Activated CD4-positive, alpha-beta memory T cell treated with anti-CD3 and anti-CD28 coated beads for 36 hours (primary cell): ENCODE measurements around the gene GTPBP1. TPM values are rescaled to one million over a fixed set of nuclear protein-coding genes. Genes with fewer than 3 reads are reported as not detected.

Source experiments
- CTCF ChIA-PET: fragments of 350-600 bp; sonication (Branson Sonifier 250); formaldehyde crosslinking; loops from one replicate; lab custom pipeline; 2021; ENCODE audit warnings: antibody characterized with exemption, inconsistent platforms; lab: Charles Lee
- POLR2A ChIA-PET: fragments of 350-600 bp; sonication (Branson Sonifier 250); formaldehyde crosslinking; loops from one replicate; lab custom pipeline; 2021; ENCODE audit warnings: antibody characterized with exemption; lab: Charles Lee
- DNase-seq: peaks from one replicate; pipeline ENCODE4 v3.0.0-alpha.2; 2020
- H3K27ac Mint-ChIP-seq: one replicate; pipeline ENCODE4 v1.8.0; 2021; ENCODE audit warnings: mixed read lengths
- H3K27me3 Mint-ChIP-seq: one replicate; pipeline ENCODE4 v1.8.0; 2021; ENCODE audit warnings: mixed read lengths
- H3K36me3 Mint-ChIP-seq: one replicate; pipeline ENCODE4 v1.8.0; 2021; ENCODE audit warnings: mixed read lengths
- H3K4me1 Mint-ChIP-seq: one replicate; pipeline ENCODE4 v1.8.0; 2021; ENCODE audit warnings: low read depth, mixed read lengths
- H3K4me3 Mint-ChIP-seq: one replicate; pipeline ENCODE4 v1.8.0; 2021; ENCODE audit warnings: mild to moderate bottlenecking, mixed read lengths
- H3K9me3 Mint-ChIP-seq: one replicate; pipeline ENCODE4 v1.8.0; 2021; ENCODE audit warnings: mixed read lengths
- intact Hi-C: fragments of 100-400 bp; cut with micrococcal nuclease; formaldehyde crosslinking; loops from one replicate; pipeline ENCODE4 v1.15.1; 2023
- total RNA-seq, 2 experiments: library from RNA; stranded (reverse); gene quantifications; one replicate each; pipeline ENCODE4 v1.2.3, GENCODE V29; 2021

GTPBP1 gene
- total RNA-seq, 2 experiments from 2014 or later, result 95.4 to 98.1 TPM

DNA sequence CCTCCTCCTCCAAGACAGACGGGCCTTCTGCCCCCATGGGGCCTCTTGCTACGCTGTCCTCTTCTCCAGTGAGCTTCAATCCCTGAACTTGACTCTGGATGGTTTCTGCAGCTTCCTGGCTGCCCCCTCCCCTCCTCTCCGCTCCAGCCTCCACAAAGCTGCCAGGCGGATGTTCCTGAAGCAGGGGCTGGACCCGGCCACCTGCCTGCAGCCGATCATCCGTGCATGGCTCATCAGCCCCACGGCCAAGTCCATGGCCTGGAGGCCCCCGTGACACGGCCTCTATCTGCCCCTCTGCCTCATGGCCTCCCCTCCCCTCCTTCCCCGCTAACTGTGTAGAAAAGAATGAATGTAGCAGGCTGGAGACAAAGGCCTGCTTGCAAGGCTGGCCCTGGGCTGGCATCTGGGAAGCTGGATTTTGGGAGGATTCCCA lies 56.8 kb downstream of the GTPBP1 start:
- Mint-ChIP-seq H3K4me1 (peaks cover 16% of the 10 kb centered on the region), H3K36me3 (no peaks in the 10 kb centered on the region), H3K9me3 (no peaks in the 10 kb centered on the region), H3K4me3 (no peak overlapping the region), H3K27me3 (no peaks in the 10 kb centered on the region), H3K27ac (no peak overlapping the region)
- no peak for DNase-seq
- ChIA-PET CTCF (no interaction called here), POLR2A (no interaction called here)
- intact Hi-C loops, result no loop called here

DNA sequence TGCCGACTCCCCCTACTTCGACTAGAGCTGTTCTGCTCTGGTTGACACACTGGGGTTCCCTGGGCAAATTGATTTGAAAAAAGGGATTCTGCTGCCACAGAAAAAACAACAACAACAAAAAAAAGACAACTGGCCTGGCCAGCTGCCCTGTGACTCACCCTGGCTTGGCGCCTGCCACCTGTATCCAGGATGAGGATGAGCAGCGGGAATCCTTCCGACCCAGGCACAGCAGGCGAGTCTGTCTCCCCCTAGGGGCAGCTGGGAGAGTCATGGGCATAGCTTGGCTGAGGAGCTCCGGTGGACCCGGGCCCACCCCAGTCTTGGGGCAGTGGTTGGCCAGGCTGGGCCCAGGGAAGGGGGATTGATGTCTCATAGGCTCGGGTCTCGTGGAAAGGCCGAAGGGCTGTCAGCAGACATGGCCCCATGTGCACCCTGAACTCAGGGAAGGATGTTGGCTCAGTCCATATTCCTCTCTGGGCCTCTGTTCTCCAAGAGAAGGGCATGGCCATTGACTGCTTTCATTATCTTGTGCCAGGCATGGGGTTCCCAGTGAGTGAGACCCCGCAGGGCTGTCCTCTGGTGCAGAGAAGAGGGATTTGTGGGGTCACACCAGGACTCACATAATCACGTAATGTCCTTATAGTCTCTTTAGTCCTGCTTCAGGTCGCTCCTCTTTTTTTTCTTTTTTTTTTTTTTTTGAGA lies 60.5 kb downstream of the GTPBP1 start:
- no peak overlapping the region for H3K27ac Mint-ChIP-seq
- H3K4me3 Mint-ChIP-seq, result no peak overlapping the region
- no peaks in the 10 kb centered on the region for H3K9me3 Mint-ChIP-seq
- H3K36me3 Mint-ChIP-seq, result no peaks in the 10 kb centered on the region
- no peaks in the 10 kb centered on the region for H3K27me3 Mint-ChIP-seq
- ChIA-PET CTCF (interaction anchor here (0.6 to 4.8 kb wide), 23 partner anchors 9 to 360 kb away, joined by 3 to 51 read pairs (median 4); partner anchors contain the start of gene SUN2), POLR2A (interaction anchor here (1.2 kb wide), 1 partner anchor 53 kb away, joined by 3 read pairs; no protein-coding TSS in a partner anchor)
- DNase-seq, result peak; percentile 55
- intact Hi-C loops, result no loop called here
- H3K4me1 Mint-ChIP-seq, result no peaks in the 10 kb centered on the region

GRCh38 chr22:38767313-38767712 lies 61.6 kb downstream of the GTPBP1 start:
- Mint-ChIP-seq H3K4me3 (no peak overlapping the region), H3K27ac (no peak overlapping the region), H3K4me1 (no peaks in the 10 kb centered on the region), H3K36me3 (no peaks in the 10 kb centered on the region), H3K9me3 (no peaks in the 10 kb centered on the region), H3K27me3 (no peaks in the 10 kb centered on the region)
- intact Hi-C loops, result no loop called here
- ChIA-PET CTCF (interaction anchor here (0.6 to 4.8 kb wide), 7 partner anchors 10 to 255 kb away, joined by 3 to 51 read pairs (median 4); partner anchors contain the start of gene SUN2), POLR2A (no interaction called here)
- DNase-seq, result no peak

DNA sequence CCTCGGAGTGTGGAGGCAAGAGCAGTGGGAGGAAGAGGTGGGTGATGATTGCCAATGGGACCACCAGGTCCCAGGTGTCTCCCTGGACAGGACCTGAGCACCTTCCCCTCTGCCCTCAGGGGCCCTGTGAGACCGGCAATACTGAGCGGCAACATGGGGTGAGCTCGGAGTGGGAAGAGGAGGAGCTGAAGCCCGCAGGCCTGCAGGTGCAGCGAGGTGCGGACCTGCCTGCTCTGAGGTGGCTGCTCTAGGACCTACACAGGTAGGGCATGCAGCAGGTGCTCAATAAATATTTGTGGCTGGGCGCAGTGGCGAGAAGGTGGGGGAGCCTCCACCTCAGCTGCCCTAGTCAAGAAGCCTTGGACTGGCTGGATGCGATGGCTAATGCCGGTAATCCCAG lies 62.3 kb downstream of the GTPBP1 start:
- no peak overlapping the region for H3K27ac Mint-ChIP-seq
- H3K4me1 Mint-ChIP-seq, result no peaks in the 10 kb centered on the region
- no peaks in the 10 kb centered on the region for H3K9me3 Mint-ChIP-seq
- DNase-seq, result no peak
- intact Hi-C loops, result no loop called here
- no peaks in the 10 kb centered on the region for H3K36me3 Mint-ChIP-seq
- CTCF ChIA-PET, result interaction anchor here (0.9 to 4.8 kb wide), 12 partner anchors 10 to 235 kb away, joined by 3 to 51 read pairs (median 5); partner anchors contain the start of genes GTPBP1 and SUN2
- no peaks in the 10 kb centered on the region for H3K27me3 Mint-ChIP-seq
- H3K4me3 Mint-ChIP-seq, result no peak overlapping the region
- POLR2A ChIA-PET, result no interaction called here

DNA sequence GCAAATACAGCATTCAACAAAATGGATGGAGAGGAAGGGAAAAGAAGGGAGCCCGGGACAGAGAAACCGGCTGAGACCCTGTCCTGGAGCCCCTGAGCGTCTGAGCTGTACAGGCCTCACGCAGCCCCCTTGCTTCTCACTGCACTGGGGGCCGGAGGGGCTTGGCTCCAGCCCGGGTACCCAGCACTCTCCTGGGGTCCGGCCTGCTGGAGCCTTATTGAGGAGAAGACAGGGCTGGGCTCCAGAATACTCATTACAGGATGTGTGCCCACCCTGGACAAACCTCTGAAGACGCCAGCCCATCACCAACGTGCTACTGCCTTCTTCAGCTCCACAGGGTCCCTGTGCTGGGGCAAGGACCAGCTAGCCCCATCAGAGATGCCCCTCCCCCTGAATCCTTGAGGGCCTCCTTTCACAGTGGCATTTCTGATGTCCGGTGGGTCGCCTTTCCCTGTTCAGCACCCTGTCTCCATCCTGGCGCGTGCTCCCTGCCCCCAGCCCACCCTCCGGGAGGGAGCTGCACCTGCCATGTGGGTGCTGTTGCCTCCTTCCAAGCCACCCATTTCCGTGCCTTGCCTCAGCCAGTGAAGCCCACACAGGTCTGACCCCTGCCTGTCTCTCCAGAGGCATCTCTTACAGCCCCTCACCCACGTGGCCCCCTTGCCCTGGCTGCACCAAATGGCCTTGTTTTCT lies 64.7 kb downstream of the GTPBP1 start:
- Mint-ChIP-seq H3K4me3 (no peak overlapping the region), H3K27me3 (no peaks in the 10 kb centered on the region), H3K9me3 (no peaks in the 10 kb centered on the region), H3K27ac (no peak overlapping the region), H3K36me3 (no peaks in the 10 kb centered on the region), H3K4me1 (peaks cover 3% of the 10 kb centered on the region)
- intact Hi-C loops, result no loop called here
- DNase-seq, result no peak
- ChIA-PET POLR2A (interaction anchor here (1.3 kb wide), 1 partner anchor 14 kb away, joined by 5 read pairs; no protein-coding TSS in a partner anchor), CTCF (interaction anchor here (0.7 to 4.8 kb wide), 6 partner anchors 13 to 100 kb away, joined by 3 to 51 read pairs (median 18); partner anchors contain the start of gene SUN2)

GRCh38 chr22:38772623-38772873 lies 66.8 kb downstream of the GTPBP1 start:
- intact Hi-C loops, result no loop called here
- Mint-ChIP-seq H3K27ac (no peak overlapping the region), H3K27me3 (no peaks in the 10 kb centered on the region), H3K36me3 (no peaks in the 10 kb centered on the region), H3K4me3 (no peak overlapping the region), H3K9me3 (no peaks in the 10 kb centered on the region), H3K4me1 (peaks cover 3% of the 10 kb centered on the region)
- CTCF ChIA-PET, result no interaction called here
- POLR2A ChIA-PET, result no interaction called here
- no peak for DNase-seq

GRCh38 chr22:38773363-38773946 lies 67.7 kb downstream of the GTPBP1 start:
- H3K36me3 Mint-ChIP-seq, result no peaks in the 10 kb centered on the region
- H3K27me3 Mint-ChIP-seq, result no peaks in the 10 kb centered on the region
- no peaks in the 10 kb centered on the region for H3K9me3 Mint-ChIP-seq
- H3K27ac Mint-ChIP-seq, result no peak overlapping the region
- CTCF ChIA-PET, result no interaction called here
- POLR2A ChIA-PET, result no interaction called here
- peaks cover 3% of the 10 kb centered on the region for H3K4me1 Mint-ChIP-seq
- DNase-seq, result no peak
- no peak overlapping the region for H3K4me3 Mint-ChIP-seq
- intact Hi-C loops, result no loop called here

GRCh38 chr22:38774496-38775166 lies 68.9 kb downstream of the GTPBP1 start:
- no peaks in the 10 kb centered on the region for H3K36me3 Mint-ChIP-seq
- no peaks in the 10 kb centered on the region for H3K27me3 Mint-ChIP-seq
- H3K4me3 Mint-ChIP-seq, result no peak overlapping the region
- intact Hi-C loops, result no loop called here
- H3K27ac Mint-ChIP-seq, result no peak overlapping the region
- H3K9me3 Mint-ChIP-seq, result no peaks in the 10 kb centered on the region
- CTCF ChIA-PET, result interaction anchor here (1.7 kb wide), 1 partner anchor 9 kb away, joined by 5 read pairs; no protein-coding TSS in a partner anchor
- H3K4me1 Mint-ChIP-seq, result peaks cover 3% of the 10 kb centered on the region
- POLR2A ChIA-PET, result no interaction called here
- no peak for DNase-seq

DNA sequence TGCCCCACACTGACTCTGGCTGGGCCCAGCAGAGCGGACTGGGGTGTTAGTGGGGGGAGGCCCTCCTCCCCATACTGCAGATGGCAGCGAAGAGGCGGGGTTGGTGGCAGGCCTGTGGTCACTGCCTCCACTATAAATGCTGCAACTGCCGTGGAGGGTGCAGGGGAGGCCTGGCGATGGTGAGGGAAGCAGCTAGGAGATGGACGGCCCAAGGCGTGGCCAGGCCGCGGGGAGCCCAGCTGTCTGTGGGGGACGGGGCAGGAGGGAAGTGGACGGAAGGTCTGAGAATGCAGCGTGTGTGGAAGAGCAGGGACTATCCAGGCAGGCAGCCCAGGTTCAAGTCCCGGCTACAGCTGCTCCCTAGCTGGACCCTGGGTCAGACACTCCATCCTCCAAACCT lies 69.9 kb downstream of the GTPBP1 start:
- no peak overlapping the region for H3K27ac Mint-ChIP-seq
- DNase-seq, result no peak
- H3K9me3 Mint-ChIP-seq, result no peaks in the 10 kb centered on the region
- H3K36me3 Mint-ChIP-seq, result no peaks in the 10 kb centered on the region
- ChIA-PET CTCF (interaction anchor here (1.7 kb wide), 1 partner anchor 10 kb away, joined by 5 read pairs; no protein-coding TSS in a partner anchor), POLR2A (no interaction called here)
- peaks cover 3% of the 10 kb centered on the region for H3K4me1 Mint-ChIP-seq
- H3K4me3 Mint-ChIP-seq, result no peak overlapping the region
- intact Hi-C loops, result no loop called here
- no peaks in the 10 kb centered on the region for H3K27me3 Mint-ChIP-seq

GRCh38 chr22:38776086-38776485 lies 70.3 kb downstream of the GTPBP1 start:
- Mint-ChIP-seq H3K4me3 (no peak overlapping the region), H3K4me1 (peaks cover 3% of the 10 kb centered on the region), H3K27ac (no peak overlapping the region), H3K36me3 (no peaks in the 10 kb centered on the region), H3K9me3 (no peaks in the 10 kb centered on the region), H3K27me3 (no peaks in the 10 kb centered on the region)
- intact Hi-C loops, result no loop called here
- ChIA-PET POLR2A (no interaction called here), CTCF (interaction anchor here (1.7 kb wide), 1 partner anchor 10 kb away, joined by 5 read pairs; no protein-coding TSS in a partner anchor)
- no peak for DNase-seq

GRCh38 chr22:38777087-38777671 lies 71.4 kb downstream of the GTPBP1 start:
- intact Hi-C loops, result no loop called here
- CTCF ChIA-PET, result interaction anchor here (0.7 kb wide), 1 partner anchor 11 kb away, joined by 3 read pairs; no protein-coding TSS in a partner anchor

More at GRCh38 chr22:38777087-38777671, 71.4 kb downstream of the GTPBP1 start:
- Mint-ChIP-seq H3K4me1 (peaks cover 4% of the 10 kb centered on the region), H3K27ac (no peak overlapping the region), H3K9me3 (no peaks in the 10 kb centered on the region), H3K27me3 (no peaks in the 10 kb centered on the region), H3K36me3 (no peaks in the 10 kb centered on the region), H3K4me3 (no peak overlapping the region)
- POLR2A ChIA-PET, result no interaction called here
- no peak for DNase-seq
